ENCODE measurements around the gene LAT.

Gene LAT

DNA sequence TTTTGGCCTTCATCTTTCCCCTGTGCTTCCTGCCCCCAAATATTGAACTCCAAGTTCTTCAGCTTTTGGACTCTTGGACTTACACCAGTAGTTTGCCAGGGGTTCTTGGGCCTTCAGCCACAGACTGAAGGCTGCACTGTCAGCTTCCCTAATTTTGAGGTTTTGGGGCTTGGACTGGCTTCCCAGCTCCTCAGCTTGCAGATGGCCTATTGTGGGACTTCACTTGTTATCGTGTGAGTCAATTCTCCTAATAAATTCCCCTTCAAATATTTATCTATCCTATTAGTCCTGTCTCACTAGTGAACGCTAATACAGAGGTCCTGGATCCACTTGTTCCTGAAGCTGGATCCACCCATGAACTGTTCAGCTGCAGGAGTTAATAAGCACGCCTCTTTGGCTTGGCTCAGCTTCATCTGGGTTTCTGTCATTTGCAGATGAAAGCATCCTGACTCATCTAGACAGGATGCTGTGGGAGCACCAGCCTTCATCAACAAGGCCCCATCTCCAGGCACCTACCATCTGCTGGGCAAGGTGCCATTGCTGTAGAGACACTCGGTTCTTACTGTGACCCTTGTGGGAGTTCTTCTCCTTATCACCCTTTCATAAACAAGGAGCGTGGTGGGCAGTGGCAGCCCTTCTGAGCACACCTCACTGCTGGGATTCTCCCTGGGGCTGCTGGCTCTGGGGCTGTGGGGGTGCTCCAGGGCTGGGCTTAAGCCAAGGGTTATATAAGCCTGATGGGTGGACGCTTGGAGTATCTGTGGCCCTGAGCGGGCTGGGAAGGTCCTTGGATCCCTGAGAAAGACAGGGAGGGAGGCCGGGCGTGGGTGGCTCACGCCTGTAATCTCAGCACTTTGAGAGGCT lies 23.1 kb downstream of the LAT start:
- FAIRE-seq, result no peak
- peak; percentile 67 for DNase-seq (ENCODE audit: low spot score)

DNA sequence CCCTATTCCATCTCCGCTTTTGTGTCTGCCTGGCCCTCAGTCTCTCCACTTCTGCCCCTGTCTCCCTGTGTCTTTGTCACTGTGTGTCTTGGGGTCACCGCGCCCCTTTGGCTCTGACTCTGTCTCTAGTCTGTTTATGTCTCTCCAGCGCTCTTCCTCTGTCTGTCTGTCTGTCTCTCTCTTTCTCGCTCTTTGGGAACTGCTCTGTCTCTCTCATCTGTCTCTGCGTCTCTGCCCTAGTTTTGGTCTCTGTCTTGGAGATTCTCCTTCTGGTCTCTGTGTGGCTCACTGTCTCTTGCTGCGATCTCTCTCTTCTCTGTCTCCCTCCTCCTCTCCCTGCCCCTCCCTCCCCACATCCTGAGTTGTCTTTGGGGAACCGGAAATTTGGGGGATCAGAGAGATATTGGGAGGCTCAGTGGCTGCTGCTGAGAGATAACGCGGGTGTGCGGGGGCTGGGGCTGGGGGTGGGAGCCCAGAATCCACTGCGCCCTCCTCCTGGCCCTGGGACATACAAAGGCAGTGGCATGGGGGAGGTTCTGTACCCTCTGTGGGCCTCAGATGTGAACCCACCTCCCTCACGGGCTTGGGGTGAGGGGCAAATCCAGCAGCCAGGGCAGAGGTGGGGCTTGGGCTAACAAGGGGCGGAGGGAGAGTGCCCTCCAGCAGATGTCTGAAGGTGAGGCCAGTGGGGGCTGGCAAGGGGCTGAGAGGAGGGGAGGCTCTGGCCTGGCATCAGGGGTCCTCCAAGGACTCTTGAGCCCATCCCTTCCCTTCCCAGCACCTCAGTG lies 24.4 kb downstream of the LAT start:
- no peak for DNase-seq (ENCODE audit: low spot score)
- FAIRE-seq, result no peak

DNA sequence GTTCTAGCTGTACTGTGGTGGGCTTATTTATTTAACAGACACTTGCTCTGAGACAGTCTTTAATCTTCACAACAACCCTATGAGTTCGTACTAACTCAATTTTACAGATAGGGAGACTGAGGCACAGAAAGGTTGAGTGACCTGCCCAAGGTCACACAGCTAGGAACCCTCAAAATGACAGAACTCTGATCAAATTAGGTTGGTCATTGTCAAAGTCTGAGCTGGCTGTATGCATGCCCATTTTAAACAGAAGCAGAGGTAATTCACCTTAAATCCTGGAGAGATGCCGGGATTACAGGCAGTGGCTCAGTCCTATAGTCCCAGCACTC lies 24.9 kb downstream of the LAT start:
- DNase-seq (ENCODE audit: low spot score) (no peak), FAIRE-seq (no peak)

DNA sequence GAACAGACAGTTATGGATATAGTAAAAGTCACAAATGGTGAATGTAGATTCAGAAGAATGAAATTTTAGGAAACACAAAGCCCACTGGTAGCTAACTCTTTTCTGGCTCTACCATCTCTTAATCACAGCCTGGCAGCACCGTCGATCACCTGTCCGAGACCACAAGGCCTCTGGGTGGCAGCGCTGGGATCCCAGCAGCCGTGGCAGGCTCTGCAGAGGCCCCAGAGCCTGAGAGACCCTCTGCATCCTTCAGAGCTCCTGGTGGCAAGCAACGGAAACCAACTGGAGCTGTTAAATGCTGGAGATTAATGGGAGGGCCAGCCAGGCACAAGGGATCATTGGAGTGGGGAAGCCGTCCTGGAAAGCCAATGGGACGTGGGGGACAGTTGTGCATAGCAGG lies 26.3 kb downstream of the LAT start:
- FAIRE-seq (no peak), DNase-seq (ENCODE audit: low spot score) (no peak)

DNA sequence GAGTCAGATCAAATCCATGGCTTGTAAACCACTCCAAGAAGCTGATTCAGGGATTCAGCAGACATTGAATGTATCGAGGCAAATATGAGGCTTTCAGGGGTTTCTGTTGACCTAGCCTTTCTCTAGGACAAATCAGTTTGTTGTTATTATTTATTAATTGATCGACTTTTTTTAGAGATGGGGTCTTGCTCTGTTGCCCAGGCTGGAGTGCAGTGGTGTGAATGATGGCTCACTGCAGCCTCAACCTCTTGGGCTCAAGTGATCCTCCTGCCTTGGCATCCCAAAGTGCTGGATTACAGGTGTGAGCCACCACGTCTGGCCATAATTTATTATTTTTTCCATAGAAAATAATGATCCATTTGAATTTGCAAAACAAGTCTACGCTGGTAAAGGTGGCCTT lies 27.0 kb downstream of the LAT start:
- FAIRE-seq (no peak), DNase-seq (ENCODE audit: low spot score) (no peak)

DNA sequence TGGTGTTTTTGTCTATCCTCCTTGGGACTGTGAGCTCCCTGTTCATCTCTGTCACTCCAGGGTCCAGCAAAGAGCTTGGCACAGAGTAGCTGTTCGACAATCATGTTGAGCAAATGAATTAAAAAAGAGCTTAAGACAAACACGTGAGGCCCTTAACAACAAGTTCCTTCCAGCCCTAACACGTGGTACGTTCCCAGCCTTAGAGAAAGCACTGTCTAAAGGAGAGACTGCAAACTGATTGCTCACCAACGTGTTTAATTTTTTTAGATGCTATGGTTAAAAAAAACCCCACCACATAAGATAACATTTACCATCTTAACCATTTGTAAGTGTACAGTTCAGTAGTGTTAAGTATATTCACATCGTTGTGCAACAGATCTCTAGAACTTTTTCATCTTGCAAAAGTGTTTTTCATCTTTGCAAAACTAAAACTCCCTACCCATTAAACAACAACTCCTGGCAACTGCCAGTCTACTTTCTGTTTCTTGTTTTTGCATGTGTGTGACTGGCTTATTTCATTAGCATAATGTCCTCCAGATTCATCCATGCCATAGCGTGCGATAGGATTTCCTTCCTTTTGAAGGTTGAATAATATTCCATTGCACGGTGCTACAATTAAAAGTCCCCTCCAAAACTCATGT lies 28.2 kb downstream of the LAT start:
- FAIRE-seq (no peak), DNase-seq (ENCODE audit: low spot score) (no peak)

DNA sequence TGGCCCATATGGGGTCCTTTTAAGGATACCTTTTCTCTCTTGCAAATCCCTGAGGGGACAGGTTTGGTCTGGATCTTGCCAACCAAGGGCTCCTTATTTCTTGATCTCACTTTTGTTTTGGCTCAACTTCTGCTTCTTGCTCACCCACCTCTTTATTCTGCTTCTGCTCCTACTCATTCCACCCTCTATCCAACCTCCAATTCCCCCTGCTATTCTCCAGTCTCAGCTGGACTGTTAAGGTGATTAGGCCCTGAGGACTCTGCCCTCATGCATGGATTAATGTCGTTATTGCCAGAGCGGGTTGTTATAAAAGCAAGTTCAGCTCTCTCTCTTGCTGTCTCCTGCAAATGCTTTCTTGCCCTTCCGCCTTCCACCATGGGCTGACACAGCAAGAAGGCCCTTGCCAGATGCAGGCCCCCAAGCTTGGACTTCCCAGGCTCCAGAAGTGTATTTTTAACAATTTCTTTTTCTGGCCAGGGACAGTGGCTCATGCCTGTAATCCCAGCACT lies 29.8 kb downstream of the LAT start:
- FAIRE-seq (no peak), DNase-seq (ENCODE audit: low spot score) (no peak)

DNA sequence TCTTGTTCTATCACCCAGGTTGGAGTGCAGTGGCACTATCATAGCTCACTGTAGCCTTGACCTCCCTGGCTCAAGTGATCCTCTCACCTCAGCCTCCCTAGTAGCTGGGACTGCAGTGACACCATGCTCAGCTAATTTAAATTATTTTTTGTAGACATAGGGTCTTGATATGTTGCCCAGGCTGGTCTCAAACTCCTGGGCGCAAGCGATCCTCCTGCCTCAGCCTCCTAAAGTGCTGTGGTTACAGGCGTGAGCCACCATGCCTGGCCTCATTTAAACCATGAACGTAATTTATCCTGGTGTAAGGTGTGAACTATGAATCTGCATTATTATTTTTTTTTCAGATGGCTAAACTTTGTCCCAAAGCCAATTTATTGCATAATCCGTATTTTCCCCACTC lies 37.3 kb downstream of the LAT start:
- FAIRE-seq, result no peak
- DNase-seq (ENCODE audit: low spot score), result no peak

DNA sequence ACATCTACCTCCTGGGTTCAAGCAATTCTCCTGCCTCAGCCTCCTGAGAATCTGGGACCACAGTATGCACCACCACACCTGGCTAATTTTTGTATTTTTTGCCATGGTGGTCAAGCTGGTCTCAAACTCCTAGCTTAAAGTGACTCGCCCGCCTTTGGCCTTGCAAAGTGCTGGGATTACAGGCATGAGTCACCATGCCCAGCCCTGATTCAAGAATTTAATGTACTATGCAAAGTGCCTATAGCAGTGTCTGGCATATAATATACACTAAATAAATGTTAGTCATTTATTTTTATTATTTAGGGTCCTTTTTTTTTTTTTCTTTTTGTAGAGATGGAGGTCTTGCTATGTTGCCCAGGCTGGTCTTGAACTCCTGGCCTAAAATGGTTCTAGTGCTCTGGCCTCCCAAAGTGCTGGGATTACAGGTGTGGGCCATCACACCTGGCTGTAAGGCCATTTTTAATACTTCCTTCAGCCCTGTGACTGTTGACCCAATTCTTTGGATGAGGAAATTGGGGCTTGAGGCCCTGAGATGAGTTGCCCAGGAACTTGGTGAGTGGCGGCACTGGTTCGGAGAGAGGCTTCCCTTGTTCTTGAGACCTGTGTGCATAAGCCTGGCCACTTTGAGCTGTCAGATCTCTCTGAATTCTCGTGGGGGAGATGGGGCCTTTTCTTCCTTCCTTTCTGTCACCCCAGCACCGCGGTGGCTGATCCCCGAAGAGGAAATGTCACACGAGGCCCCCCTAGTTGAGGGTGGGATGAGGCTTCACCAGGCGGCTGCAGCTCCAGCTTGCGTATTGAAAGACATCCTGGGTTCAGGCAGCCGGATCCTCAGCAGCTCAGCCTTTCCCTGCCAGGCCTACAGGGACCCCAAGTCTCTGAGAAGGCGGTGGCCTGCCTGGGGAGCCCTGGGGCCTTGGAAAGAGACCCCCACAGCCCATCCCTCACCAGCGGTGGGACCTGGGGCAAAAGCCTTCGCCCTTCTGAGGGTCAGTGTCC lies 38.7 kb downstream of the LAT start:
- DNase-seq (ENCODE audit: low spot score) (no peak), FAIRE-seq (no peak)

DNA sequence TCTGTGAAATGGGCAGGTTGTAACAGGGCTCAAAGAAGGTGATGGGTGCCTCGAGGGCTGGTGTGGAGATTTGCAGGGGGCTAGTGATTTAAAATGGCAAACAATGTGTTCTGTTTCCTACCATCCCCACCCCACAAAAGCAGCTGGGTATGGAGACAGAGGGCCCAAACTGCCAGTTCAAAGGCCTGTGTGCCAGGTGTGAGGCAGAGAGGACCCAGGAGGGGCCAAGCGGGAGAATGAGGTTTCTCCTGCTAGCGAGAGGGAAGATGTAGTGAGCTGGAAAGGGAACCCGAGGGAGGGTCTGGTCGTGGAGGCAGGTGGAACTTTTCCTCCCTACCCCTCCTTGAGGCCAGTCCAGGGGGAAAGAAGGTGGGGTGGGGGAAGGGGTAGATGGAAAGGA lies 39.4 kb downstream of the LAT start:
- no peak for DNase-seq (ENCODE audit: low spot score)
- no peak for FAIRE-seq

DNA sequence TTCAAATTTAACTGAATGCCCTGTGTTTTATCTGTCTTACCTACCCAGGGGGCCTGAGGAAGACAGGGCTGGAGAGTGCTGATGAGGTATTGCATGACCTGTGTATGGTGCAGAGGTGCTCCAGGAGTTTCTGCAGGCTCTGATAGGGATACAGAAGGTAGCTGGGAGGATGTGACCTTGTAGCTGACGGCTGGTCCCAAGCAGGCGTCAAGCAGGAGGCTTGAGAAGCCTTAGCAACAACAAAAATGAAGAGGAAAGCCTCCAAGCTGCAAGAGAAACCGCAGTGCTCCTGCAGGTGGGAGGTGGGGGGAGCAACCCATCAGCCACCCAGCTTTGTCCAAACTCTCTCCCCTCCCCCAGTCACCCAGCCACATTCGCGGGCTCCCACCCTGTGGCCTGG lies 40.4 kb downstream of the LAT start:
- no peak for DNase-seq (ENCODE audit: low spot score)

DNA sequence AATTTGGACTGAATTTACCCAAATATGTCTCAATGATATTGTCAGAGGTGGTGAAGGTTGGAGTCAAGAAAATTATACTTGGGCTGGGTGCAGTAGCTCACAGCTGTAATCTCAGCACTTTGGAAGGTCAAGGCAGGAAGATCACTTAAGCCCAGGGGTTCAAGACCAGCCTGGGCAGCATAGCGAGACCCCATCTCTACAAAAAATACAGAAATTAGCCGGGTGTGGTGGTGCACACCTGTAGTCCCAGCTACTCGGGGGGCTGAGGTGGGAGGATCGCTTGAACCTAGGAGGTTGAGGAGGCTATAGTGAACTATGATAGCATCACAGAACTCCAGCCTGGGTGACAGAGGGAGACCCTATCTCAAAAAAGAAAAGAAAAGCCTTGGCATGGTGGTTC lies 40.9 kb downstream of the LAT start:
- FAIRE-seq (no peak), DNase-seq (ENCODE audit: low spot score) (no peak)

More for the DNA sequence above, 40.4 kb downstream of the LAT start:
- no peak for FAIRE-seq

DNA sequence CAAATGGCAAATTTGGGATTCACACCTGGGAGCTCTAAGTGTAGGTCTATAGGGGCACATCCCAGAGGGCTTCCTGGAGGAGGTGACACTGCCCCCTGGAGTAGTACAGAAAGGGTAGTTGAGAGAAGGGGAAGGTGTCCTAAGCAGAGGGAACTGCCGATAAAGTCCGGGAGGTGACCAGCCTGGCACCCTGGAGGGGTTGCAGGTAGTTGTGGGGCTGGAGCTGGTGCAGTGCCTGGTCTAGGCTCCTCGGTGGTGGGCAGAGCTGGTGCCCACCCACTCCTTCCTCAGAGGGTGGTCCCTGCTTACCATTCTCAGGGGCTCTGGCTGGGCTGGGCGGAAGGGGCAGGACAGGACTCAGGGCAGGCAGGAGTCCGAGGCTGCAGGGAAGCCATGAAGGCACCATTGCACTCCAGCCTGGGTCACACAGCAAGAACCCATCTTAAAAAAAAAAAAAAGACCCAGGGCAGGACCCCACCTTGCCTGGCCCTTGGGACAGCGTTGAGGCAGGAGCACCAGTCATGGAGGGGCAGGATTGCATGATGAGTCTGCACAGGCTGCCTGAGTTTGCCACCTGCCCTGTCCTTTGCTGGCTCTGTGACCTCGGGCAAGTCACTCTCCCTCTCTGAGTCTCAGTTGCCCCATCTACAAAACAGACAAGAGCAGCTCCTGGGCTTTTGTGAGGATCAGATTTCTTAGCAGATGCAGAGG lies 43.8 kb downstream of the LAT start:
- DNase-seq (ENCODE audit: low spot score) (no peak), FAIRE-seq (no peak)

DNA sequence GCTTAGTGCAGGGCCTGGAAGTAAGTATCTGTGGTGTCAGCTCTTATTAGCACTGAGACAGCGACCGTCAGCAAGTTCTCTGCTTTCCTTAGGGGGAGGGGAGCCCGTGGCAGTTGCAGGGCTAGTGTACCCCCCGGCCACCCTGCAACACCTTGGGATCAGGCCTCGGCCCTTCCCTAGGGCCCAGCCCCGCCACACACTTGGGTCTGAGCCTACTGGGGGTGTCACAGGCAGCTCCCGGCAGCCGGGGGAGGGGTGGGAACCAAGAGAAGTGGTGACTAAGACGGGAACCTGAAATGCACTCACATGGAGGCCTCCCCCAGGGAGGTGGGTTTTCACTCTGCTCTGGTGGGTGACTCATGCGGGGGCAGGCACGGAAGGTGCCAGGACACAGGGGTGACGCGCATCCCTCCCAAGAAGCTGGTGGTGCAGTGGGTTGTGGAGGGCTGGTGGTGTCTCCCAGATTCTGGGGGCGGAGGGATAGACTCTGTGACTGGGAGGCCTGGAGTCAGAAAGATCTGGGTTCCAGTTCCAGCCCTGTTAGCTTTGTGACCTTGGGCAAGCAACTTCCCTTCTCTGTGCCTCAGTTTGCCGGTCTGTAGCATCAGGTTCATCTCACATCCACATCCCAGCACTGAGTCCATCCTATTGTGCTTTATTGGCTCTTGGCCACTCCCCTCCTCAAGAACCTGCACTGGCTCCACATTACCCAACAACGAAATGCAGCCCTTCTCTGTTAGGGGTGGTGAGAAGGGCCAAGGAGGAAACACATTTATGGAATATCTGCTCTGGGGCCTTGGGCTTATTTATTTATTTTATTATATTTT lies 44.5 kb downstream of the LAT start:
- peak; percentile 90 for DNase-seq (ENCODE audit: low spot score)

DNA sequence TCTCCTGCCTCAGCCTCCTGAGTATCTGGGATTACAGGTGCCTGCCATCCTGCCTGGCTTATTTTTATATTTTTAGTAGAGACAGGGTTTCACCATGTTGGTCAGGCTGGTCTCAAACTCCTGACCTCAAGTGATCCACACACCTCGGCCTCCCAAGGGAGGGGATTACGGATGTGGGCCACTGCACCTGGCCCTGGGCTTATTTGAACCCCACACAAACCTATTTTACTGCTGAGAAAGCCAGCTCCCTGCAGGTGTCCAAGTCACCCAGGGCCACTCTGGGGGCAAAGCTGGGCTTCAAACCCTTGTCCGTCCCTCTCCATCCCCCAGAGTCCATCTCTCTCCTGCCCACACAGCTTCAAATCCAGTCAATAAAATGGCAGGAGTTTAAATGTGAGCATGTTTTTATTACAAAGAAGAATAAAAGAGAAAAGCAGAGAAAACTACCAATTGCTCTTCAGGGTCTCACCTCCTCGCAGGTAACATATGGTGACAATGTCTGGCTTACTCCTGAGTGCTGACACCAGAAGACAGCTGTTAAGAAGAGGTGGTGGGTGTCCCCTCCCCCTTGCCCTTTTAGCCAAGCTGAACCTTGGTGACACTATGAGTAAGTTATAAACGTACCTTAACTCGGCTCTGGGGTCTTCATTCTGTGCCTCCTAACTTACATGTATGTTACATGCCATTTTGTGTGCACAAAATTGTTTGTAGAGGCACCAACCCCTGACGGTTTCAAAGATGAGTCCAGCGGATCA lies 45.4 kb downstream of the LAT start:
- DNase-seq (ENCODE audit: low spot score) (no peak), FAIRE-seq (no peak)

More for the DNA sequence above, 44.5 kb downstream of the LAT start:
- FAIRE-seq, result peak; percentile 23
